Erythroblast (primary cell): Measurements from ENCODE around the gene NAGK.
A peak's percentile ranks its signal among the peaks of the same experiment; 100 is the strongest.

Experiments
- DNase-seq, 2 experiments: peaks; one replicate each; lab custom pipeline; 2025; lab: John Stamatoyannopoulos, UW
- GATA1 ChIP-seq: IDR thresholded peaks from 2 replicates; pipeline ENCODE4 v1.6.1; 2011; ENCODE audit warnings: low read depth, mild to moderate bottlenecking, control low read depth, low read length, moderate library complexity
- POLR2A ChIP-seq: IDR thresholded peaks from 2 replicates; pipeline ENCODE4 v1.6.1; 2011; ENCODE audit warnings: mild to moderate bottlenecking, low read length

NAGK gene

GRCh38 chr2:71113843-71114242 lies 45.4 kb downstream of the NAGK start:
- TF ChIP-seq GATA1 (no peak), POLR2A (no peak)
- no peak for DNase-seq

DNA sequence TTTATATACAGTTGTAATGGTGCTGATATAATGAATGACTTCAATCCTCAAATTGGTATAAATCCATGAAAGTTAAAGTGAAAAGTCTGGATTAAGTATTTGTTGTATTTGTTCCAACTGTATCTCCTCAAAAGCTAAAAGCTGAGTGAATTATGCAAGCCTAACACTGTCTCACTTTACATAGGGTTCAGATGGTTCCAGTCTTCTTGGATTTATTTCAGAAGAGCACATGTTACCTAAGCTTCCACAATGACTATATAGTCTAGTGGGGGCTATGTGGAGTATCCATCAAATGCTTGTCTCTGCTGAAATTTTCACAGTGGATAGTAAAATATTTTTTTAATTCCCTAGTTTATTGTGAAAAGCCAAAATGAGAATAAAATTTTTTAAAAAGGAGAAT lies 48.6 kb downstream of the NAGK start:
- TF ChIP-seq POLR2A (no peak), GATA1 (no peak)
- DNase-seq = no peak

DNA sequence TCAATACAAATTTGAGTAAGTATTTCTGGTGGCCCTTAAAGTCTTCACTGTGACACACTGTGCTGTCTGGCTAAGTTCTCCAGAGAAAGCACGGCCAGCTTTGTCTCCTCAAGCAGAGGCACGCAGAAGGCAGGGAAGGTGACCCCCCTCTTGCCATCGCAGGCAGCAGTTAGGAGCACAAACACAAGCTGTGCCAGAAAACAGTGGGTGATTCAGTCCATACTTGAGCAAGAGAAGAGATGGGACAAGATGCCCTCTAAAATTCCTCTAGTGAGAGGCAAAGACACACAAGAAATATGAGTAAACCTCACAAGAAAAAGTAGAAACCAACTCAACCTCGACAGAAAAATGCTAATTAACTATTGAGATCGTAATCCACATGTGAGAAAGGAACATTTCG lies 51.7 kb downstream of the NAGK start:
- no peak for DNase-seq
- TF ChIP-seq GATA1 (no peak), POLR2A (no peak)

DNA sequence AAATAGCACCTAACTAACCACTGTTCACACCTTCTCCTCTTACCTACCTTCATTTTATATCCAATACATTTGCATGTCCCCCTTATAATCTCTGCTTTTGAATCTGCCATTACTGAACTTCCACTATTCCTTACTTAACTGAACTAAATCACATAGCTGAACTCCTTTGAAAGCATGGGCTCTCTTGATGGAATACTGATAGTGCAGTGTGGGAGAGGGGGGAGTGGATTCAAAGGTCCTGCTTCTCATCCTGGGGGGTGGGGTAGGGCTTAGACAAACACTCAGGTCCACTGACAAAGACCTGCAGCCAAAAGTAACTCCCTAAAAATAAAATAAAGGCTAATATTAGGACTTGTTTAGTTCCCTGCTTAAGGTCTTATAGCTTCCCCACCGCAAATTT lies 53.0 kb downstream of the NAGK start:
- TF ChIP-seq POLR2A (no peak), GATA1 (no peak)
- no peak for DNase-seq

DNA sequence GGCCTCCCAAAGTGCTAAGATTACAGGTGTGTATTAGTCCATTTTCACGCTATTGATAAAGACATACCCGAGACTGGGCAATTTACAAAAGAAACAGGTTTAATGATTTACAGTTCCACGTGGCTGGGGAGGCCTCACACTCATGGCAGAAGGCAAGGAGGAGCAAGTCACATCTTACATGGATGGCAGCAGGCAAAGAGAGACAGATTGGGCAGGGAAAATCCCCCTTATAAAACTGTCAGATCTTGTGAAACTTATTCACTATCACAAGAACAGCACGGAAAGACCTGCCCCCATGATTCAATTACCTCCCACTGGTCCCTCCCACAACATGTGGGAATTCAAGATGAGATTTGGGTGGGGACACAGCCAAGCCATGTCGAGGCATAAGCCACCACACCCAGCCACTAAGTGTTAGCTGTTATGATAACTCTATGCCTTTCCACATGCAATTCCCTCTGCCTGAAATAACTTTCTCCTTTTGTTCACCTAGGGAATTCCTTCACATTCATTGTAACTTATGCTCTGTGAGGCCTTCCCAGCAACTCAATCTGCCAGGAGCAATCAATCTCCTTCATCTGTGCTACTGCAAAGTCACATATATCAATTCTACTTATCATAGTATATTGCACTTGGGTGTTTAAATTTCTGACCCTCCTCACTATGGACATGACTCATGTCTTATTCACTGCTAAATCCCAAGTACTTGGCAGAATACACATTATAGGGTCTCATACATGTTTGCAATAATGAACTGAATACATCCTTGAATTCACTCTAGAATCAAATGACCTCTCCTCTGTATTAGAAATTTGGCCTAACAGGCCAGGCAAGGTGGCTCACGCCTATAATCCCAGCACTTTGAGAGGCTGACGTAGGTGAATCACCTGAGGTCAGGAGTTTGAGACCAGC lies 54.2 kb downstream of the NAGK start:
- TF ChIP-seq POLR2A (no peak), GATA1 (no peak)
- peak; percentile 57 to 78 for DNase-seq

DNA sequence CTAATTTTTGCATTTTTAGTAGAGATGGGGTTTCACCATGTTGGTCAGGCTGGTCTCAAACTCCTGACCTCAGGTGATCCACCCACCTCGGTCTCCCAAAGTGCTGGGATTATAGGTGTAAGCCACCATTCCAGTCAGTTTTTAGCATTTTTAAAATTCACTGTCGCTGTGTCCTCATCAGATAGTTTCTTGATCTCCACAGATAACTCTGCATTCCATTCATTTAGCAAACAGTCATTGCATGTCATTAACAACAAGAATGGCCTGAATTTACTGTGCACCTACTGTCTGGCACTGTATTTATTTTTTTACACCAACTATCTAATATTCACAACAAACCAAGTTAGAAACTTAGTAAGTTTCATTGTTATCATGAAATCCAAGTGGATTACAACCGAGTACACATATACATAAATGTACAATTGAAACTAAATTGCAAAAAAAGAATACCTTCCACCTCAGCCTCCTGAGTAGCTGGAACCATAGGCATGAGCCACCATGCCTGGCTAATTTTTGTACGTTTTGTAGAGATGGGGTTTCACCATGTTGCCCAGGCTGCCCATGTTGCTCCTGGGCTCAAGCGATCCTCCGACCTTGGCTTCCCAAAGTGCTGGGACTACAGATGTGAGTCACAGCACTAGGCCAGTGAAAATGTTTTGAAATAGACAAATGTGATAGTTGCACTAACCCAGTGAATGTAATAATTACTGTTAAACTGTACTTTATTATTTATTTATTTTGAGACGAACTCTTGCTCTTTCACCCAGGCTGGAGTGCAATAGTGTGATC lies 57.3 kb downstream of the NAGK start:
- DNase-seq = no peak
- TF ChIP-seq POLR2A (no peak), GATA1 (no peak)

- DNase-seq = no peak
- TF ChIP-seq POLR2A (no peak), GATA1 (no peak)
Measured at GRCh38 chr2:71126957-71127356, 58.5 kb downstream of the NAGK start.
